ENCODE measurements around the gene NBAS.

NBAS gene

DNA sequence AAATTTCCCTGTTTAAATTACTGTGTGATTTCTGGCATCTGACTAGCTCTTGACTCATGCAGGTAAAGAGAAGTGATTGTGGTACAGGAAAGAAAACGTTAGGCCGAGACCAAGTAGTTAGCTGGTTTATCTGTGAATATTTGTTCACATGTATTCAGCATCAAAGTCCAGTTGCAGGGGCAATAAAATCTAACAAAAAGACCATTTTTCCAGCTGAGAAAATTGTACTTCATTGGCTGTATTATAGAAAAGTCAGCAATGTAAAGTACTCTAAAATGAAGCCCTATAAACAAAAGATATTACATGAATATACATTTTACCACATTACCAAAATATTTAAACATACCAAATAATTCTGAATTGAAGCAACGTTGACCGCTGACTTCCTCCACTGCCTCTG lies 88.3 kb downstream of the NBAS start:
- no peak overlapping the region for H3K4me3 ChIP-seq (replicated peaks in 1 of 2; ENCODE audit: low read depth in 2 of 2, low read length in 2 of 2)
- no peak for DNase-seq (ENCODE audit: low read depth in 2 of 2)
- TF ChIP-seq, protein P1, sequence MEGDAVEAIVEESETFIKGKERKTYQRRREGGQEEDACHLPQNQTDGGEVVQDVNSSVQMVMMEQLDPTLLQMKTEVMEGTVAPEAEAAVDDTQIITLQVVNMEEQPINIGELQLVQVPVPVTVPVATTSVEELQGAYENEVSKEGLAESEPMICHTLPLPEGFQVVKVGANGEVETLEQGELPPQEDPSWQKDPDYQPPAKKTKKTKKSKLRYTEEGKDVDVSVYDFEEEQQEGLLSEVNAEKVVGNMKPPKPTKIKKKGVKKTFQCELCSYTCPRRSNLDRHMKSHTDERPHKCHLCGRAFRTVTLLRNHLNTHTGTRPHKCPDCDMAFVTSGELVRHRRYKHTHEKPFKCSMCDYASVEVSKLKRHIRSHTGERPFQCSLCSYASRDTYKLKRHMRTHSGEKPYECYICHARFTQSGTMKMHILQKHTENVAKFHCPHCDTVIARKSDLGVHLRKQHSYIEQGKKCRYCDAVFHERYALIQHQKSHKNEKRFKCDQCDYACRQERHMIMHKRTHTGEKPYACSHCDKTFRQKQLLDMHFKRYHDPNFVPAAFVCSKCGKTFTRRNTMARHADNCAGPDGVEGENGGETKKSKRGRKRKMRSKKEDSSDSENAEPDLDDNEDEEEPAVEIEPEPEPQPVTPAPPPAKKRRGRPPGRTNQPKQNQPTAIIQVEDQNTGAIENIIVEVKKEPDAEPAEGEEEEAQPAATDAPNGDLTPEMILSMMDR (IDR thresholded peaks at IDR 0.05; ENCODE audit: low read depth, low read length), result no peak

DNA sequence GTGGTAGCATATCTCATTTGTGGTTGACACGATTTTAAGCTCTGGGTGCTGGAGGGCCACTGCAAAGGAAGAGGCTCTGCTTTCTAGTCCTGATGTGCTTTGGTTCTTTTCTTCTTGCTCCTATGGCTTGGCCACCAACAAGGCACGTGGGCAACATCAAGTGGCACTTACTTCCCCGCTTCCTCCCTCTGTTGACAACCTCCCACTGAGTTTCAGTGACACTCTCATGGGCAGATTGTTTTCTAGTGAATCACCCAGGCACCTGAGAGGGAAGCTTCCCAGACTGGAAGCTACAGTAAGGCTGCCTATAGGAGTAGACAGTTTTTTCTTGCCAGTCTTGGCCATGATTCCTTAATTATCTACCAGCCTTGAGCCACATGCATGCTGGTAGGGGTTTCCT lies 89.0 kb downstream of the NBAS start:
- DNase-seq (ENCODE audit: low read depth in 2 of 2), result no peak
- TF ChIP-seq, protein P1 (IDR thresholded peaks at IDR 0.05; ENCODE audit: low read depth, low read length), result no peak
- H3K4me3 ChIP-seq (replicated peaks in 1 of 2; ENCODE audit: low read depth in 2 of 2, low read length in 2 of 2), result no peak overlapping the region

DNA sequence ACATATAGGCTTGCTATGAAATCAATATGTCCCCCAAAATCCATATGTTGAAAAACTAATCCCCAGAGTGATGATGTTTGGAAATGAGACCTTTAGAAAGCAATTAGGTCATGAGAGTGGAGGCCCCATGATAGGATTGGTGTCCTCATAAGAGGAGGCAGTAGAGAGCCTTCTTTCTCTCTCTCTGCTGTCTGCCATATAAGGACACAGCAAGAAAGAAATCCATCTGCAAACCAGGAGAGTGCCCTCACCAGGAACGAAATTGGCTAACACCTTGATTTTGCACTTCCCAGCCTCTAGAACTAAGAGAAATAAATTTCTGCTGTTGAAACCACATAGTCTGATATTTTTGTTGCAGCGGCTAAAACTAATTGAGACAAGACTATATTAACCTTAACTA lies 89.5 kb downstream of the NBAS start:
- H3K4me3 ChIP-seq (replicated peaks in 1 of 2; ENCODE audit: low read depth in 2 of 2, low read length in 2 of 2), result no peak overlapping the region
- TF ChIP-seq, protein P1 (IDR thresholded peaks at IDR 0.05; ENCODE audit: low read depth, low read length), result no peak
- no peak for DNase-seq (ENCODE audit: low read depth in 2 of 2)

DNA sequence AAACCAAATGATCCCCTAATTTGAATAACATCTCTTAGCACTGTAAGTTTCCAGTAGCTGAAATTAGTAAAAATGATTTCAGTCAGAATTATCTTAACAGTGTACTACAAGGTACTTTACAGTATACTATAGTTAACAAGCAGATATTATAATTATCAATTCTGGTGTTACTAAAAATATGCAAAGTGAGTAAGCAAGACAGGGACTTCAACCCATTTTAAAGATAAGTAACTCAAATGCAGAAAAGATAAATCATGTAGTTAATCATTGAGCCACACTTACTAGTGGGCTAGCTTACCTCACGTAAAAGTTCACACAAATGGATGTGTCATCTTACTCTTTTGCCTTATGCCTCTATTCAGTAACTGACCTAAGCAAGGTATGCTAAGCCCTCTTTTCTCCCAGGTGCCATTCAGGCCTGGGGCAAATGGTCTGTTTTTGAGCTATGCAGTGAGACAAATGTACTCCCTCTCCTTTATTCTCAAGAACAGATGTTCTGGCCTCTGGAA lies 101.0 kb downstream of the NBAS start:
- TF ChIP-seq, protein P1 (IDR thresholded peaks at IDR 0.05; ENCODE audit: low read depth, low read length), result no peak
- no peak for DNase-seq (ENCODE audit: low read depth in 2 of 2)
- no peak overlapping the region for H3K4me3 ChIP-seq (replicated peaks in 1 of 2; ENCODE audit: low read depth in 2 of 2, low read length in 2 of 2)

DNA sequence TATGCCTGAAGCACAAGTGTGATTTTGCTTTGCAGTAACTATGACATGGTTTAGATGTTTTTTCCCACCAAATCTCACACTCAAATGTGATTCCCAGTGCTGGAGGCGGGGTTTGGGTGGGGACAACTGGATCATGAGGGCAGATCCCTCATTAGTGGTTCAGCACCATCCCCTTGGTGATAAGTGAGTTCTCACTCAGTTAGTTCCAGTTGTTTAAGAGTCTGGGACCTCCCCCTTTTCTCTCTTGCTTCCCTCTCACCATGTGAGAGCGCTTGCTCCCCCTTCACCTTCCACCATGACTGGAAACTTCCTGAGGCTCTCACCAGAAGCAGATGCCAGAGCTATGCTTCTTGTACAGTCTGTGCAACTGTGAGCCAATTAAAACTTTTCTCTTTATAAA lies 102.9 kb downstream of the NBAS start:
- no peak for DNase-seq (ENCODE audit: low read depth in 2 of 2)
- TF ChIP-seq, protein P1 (IDR thresholded peaks at IDR 0.05; ENCODE audit: low read depth, low read length), result no peak
- no peak overlapping the region for H3K4me3 ChIP-seq (replicated peaks in 1 of 2; ENCODE audit: low read depth in 2 of 2, low read length in 2 of 2)

DNA sequence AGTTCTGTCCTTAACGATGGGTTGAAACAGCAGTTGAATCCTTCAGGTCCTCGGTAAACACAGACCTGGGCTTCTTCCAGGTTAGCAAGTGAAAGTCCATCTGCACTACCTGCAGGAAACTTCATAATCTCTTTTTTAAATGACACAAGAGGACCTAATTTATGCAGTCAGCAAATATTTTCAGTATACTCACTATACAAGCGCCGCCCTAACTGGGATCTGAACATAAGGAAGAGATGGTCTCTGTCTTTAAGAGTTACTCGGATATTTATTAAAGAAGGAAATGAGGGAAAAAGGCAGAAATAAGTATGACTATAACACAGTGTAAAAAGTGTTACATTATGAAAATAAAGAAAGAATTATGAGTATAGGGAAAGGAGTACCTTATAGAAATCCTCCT lies 103.3 kb downstream of the NBAS start:
- no peak for DNase-seq (ENCODE audit: low read depth in 2 of 2)
- no peak overlapping the region for H3K4me3 ChIP-seq (replicated peaks in 1 of 2; ENCODE audit: low read depth in 2 of 2, low read length in 2 of 2)
- TF ChIP-seq, protein P1 (IDR thresholded peaks at IDR 0.05; ENCODE audit: low read depth, low read length), result no peak

DNA sequence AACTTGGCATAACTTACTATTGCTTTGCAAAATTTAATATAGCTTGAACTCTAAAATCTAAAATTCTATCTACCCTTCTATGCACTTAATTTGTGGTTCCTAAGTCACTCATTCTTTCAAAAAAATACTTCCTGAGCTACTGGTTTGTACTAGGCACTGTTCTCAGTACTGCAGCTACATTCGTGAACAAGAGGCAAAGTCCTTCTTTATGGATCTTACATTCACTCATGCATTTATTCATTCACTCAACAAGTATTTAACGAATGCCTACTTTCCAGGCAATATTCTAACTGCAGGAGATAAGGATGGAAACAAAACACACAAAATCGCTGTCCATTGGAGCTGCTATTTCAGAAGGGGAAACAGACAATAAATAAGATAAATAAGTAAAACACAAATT lies 104.8 kb downstream of the NBAS start:
- no peak for DNase-seq (ENCODE audit: low read depth in 2 of 2)
- H3K4me3 ChIP-seq (replicated peaks in 1 of 2; ENCODE audit: low read depth in 2 of 2, low read length in 2 of 2), result no peak overlapping the region
- TF ChIP-seq, protein P1 (IDR thresholded peaks at IDR 0.05; ENCODE audit: low read depth, low read length), result no peak

Data from cardiac fibroblast (primary cell).